ENCODE data around the gene CKMT2. TPM values are rescaled to one million over a fixed set of nuclear protein-coding genes. Genes with fewer than 3 reads are reported as not detected.

Gene CKMT2
- total and polyA plus RNA-seq, 2 experiments from 2014 or later: not detected

GRCh38 chr5:81234299-81234698 lies 1.2 kb downstream of the CKMT2 start:
- H3K4me1 ChIP-seq (ENCODE audit: insufficient read depth): no peaks in the 10 kb centered on the region
- no peak overlapping the region for H3K27ac ChIP-seq
- no peaks in the 10 kb centered on the region for H4K20me1 ChIP-seq (ENCODE audit: insufficient read depth)
- WGBS, 2 experiments (ENCODE audit: low coverage in 1 of 2, low lambda C conversion rate in 2 of 2, missing lambda C conversion rate in 2 of 2): 84 to 87% methylated on average over 7 of the region's 7 CpGs
- no peak for DNase-seq
- no peak overlapping the region for H3K4me2 ChIP-seq (ENCODE audit: unreplicated experiment)
- H3K4me3 ChIP-seq: no peak overlapping the region
- H3K9me2 ChIP-seq (ENCODE audit: insufficient read depth): no peaks in the 10 kb centered on the region
- in situ Hi-C loops (cut with MboI): no loop called here
- no peak overlapping the region for H3K9ac ChIP-seq
- H3F3A ChIP-seq (ENCODE audit: insufficient read depth): no peaks in the 10 kb centered on the region
- H2AFZ ChIP-seq: no peak overlapping the region
- TF ChIP-seq EZH2phosphoT487 (IDR thresholded peaks at IDR 0.05; ENCODE audit: insufficient read depth, low read depth) (no peak), EZH2 (IDR thresholded peaks at IDR 0.05; ENCODE audit: insufficient read depth, poor library complexity, severe bottlenecking) (no peak)
- no peaks in the 10 kb centered on the region for H3K9me3 ChIP-seq (ENCODE audit: low read depth)
- H3K79me2 ChIP-seq (ENCODE audit: insufficient read depth): no peaks in the 10 kb centered on the region
- no peaks in the 10 kb centered on the region for H3K27me3 ChIP-seq (replicated peaks; ENCODE audit: insufficient read depth)
- H3K36me3 ChIP-seq (ENCODE audit: low read depth): no peaks in the 10 kb centered on the region

- no peak for DNase-seq
- no peaks in the 10 kb centered on the region for H3K79me2 ChIP-seq (ENCODE audit: insufficient read depth)
- no peak overlapping the region for H3K9ac ChIP-seq
- H3K4me1 ChIP-seq (ENCODE audit: insufficient read depth): no peaks in the 10 kb centered on the region
- H3K27ac ChIP-seq: no peak overlapping the region
- H3K9me2 ChIP-seq (ENCODE audit: insufficient read depth): no peaks in the 10 kb centered on the region
- H2AFZ ChIP-seq: no peak overlapping the region
- H3K4me3 ChIP-seq: no peak overlapping the region
- no peaks in the 10 kb centered on the region for H3K36me3 ChIP-seq (ENCODE audit: low read depth)
- no peaks in the 10 kb centered on the region for H3K9me3 ChIP-seq (ENCODE audit: low read depth)
- in situ Hi-C loops (cut with MboI): no loop called here
- TF ChIP-seq EZH2 (IDR thresholded peaks at IDR 0.05; ENCODE audit: insufficient read depth, poor library complexity, severe bottlenecking): no peak
- TF ChIP-seq EZH2phosphoT487 (IDR thresholded peaks at IDR 0.05; ENCODE audit: insufficient read depth, low read depth): no peak
- H3F3A ChIP-seq (ENCODE audit: insufficient read depth): no peaks in the 10 kb centered on the region
- H4K20me1 ChIP-seq (ENCODE audit: insufficient read depth): no peaks in the 10 kb centered on the region
- no peaks in the 10 kb centered on the region for H3K27me3 ChIP-seq (replicated peaks; ENCODE audit: insufficient read depth)
- WGBS, 2 experiments (ENCODE audit: low coverage in 1 of 2, low lambda C conversion rate in 2 of 2, missing lambda C conversion rate in 2 of 2): 87 to 90% methylated on average over 3 of the region's 3 CpGs
- no peak overlapping the region for H3K4me2 ChIP-seq (ENCODE audit: unreplicated experiment)
These were observed 1.7 kb downstream of the CKMT2 start for GRCh38 chr5:81234801-81235200.

- H3K9ac ChIP-seq: no peak overlapping the region
- H3K27me3 ChIP-seq (replicated peaks; ENCODE audit: insufficient read depth): no peaks in the 10 kb centered on the region
- H4K20me1 ChIP-seq (ENCODE audit: insufficient read depth): no peaks in the 10 kb centered on the region
- no peaks in the 10 kb centered on the region for H3K9me3 ChIP-seq (ENCODE audit: low read depth)
- in situ Hi-C loops (cut with MboI): no loop called here
- no peaks in the 10 kb centered on the region for H3K4me1 ChIP-seq (ENCODE audit: insufficient read depth)
- H3K36me3 ChIP-seq (ENCODE audit: low read depth): no peaks in the 10 kb centered on the region
- H3K4me3 ChIP-seq: no peak overlapping the region
- no peak overlapping the region for H2AFZ ChIP-seq
- TF ChIP-seq EZH2 (IDR thresholded peaks at IDR 0.05; ENCODE audit: insufficient read depth, poor library complexity, severe bottlenecking) (no peak), EZH2phosphoT487 (IDR thresholded peaks at IDR 0.05; ENCODE audit: insufficient read depth, low read depth) (no peak)
- H3K4me2 ChIP-seq (ENCODE audit: unreplicated experiment): no peak overlapping the region
- DNase-seq: no peak
- 75 to 76% methylated on average over 10 of the region's 10 CpGs for WGBS, 2 experiments (ENCODE audit: low coverage in 1 of 2, low lambda C conversion rate in 2 of 2, missing lambda C conversion rate in 2 of 2)
- H3F3A ChIP-seq (ENCODE audit: insufficient read depth): no peaks in the 10 kb centered on the region
- no peak overlapping the region for H3K27ac ChIP-seq
- no peaks in the 10 kb centered on the region for H3K79me2 ChIP-seq (ENCODE audit: insufficient read depth)
- no peaks in the 10 kb centered on the region for H3K9me2 ChIP-seq (ENCODE audit: insufficient read depth)
These were observed 2.4 kb downstream of the CKMT2 start for GRCh38 chr5:81235287-81236072.

- Histone ChIP-seq H3K4me1 (ENCODE audit: insufficient read depth) (no peaks in the 10 kb centered on the region), H2AFZ (no peak overlapping the region), H3K9me2 (ENCODE audit: insufficient read depth) (no peaks in the 10 kb centered on the region), H3K36me3 (ENCODE audit: low read depth) (no peaks in the 10 kb centered on the region), H3K27ac (no peak overlapping the region), H3K9me3 (ENCODE audit: low read depth) (no peaks in the 10 kb centered on the region), H3K9ac (no peak overlapping the region), H3K27me3 (replicated peaks; ENCODE audit: insufficient read depth) (no peaks in the 10 kb centered on the region), H3F3A (ENCODE audit: insufficient read depth) (no peaks in the 10 kb centered on the region), H3K4me3 (no peak overlapping the region), H3K4me2 (ENCODE audit: unreplicated experiment) (no peak overlapping the region), H4K20me1 (ENCODE audit: insufficient read depth) (no peaks in the 10 kb centered on the region), H3K79me2 (ENCODE audit: insufficient read depth) (no peaks in the 10 kb centered on the region)
- in situ Hi-C loops (cut with MboI): no loop called here
- WGBS, 2 experiments (ENCODE audit: low coverage in 1 of 2, low lambda C conversion rate in 2 of 2, missing lambda C conversion rate in 2 of 2): 96 to 97% methylated on average over 4 of the region's 4 CpGs
- no peak for TF ChIP-seq EZH2phosphoT487 (IDR thresholded peaks at IDR 0.05; ENCODE audit: insufficient read depth, low read depth)
- no peak for TF ChIP-seq EZH2 (IDR thresholded peaks at IDR 0.05; ENCODE audit: insufficient read depth, poor library complexity, severe bottlenecking)
- no peak for DNase-seq
These were observed 5.3 kb downstream of the CKMT2 start for GRCh38 chr5:81238460-81238859.

All from GM23248 (cell line).